ENCODE measurements around the gene RAD51B. TPM values are rescaled to one million over a fixed set of nuclear protein-coding genes. Genes with fewer than 3 reads are reported as not detected.
"Not testable (repeated sequence)": the region's sequence is repeated elsewhere in the genome, so short reads cannot be mapped to it uniquely, and the experiment has no call there.

The RAD51B gene
- total RNA-seq, 1 donor from 2014 or later, result 3.2 TPM

DNA sequence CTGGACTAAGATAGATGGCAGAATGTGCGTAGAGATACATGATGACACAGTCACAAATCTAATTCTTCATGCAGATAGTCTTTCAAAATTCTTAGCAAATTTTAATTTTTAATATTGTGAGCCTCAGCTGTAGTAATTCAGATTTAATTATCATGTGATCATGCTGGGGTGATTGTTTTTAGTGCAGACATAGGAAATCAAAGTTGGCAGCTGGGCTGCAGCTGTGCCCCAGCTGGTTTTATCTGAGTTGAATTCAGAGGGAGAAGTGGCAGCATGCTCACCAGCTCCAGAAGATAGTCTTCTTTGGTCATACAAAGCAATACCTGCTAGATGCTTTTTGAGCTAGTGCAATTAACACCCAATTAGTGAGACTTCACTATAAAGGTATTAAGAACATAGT is 292.9 kb downstream of the RAD51B start:
- intact Hi-C loops (cut with micrococcal nuclease), result no loop called here
- ATAC-seq, result no peak

GRCh38 chr14:68113343-68113930 is 293.9 kb downstream of the RAD51B start:
- intact Hi-C loops (cut with micrococcal nuclease), result no loop called here
- DNase-seq (no peak), ATAC-seq (no peak)

More for the DNA sequence above, 292.9 kb downstream of the RAD51B start:
- no peak for DNase-seq

DNA sequence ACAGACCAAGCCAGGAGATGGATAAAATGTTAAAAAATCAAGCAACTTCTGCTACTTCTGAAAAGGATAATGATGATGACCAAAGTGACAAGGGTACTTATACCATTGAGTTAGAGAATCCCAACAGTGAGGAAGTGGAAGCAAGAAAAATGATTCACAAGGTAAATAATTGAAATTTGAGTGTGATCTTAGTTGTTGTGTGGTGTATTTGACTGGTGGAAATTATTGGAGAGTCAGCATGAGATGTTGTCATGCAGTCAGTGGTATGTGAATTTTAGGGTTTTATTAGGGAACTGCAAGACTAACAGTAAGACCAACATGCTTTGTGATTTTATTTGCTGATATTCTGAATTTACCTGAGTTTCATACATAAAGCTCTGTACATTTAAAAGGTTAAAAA is 296.4 kb downstream of the RAD51B start:
- DNase-seq; ATAC-seq; intact Hi-C loops (cut with micrococcal nuclease): not testable (repeated sequence)

GRCh38 chr14:68122651-68123050 is 303.1 kb downstream of the RAD51B start:
- no peak for DNase-seq
- ATAC-seq, result no peak
- intact Hi-C loops (cut with micrococcal nuclease), result no loop called here

GRCh38 chr14:68124050-68124449 is 304.5 kb downstream of the RAD51B start:
- ATAC-seq, result no peak
- intact Hi-C loops (cut with micrococcal nuclease), result no loop called here
- no peak for DNase-seq

DNA sequence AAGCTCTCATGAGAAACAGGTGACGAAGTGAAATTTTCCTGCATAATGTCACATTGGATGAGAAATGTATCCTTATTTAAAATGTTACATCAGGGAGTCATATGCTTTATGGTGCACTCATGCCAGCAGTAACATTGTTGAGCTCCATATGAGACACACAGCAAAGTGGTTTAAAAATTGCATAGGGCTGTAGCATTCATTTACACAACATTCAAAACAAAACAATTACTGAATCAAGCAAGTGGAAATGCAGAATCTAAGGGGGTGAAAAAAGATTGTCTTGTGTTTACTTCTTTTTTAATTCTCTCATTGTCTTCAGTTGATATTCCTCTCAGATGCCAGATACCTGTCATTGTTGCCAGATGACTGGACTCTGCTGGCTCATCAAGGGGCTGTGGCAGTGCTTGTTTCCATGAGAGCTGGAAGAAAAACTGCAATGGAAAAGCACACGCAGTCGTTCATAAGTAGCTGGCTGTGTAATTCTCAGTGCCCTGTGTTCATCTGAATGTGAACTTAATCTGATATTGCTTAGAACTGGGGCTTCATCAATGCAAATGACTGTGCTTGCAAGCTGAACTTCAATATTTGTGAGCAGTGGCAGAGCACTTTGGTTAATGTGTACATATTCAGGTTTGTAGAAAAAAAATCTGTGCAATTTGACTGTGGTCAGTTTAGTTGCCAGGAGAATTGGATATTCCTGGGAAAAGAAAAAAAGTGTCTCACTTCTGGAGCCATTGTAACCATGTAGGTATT is 305.6 kb downstream of the RAD51B start:
- DNase-seq (no peak), ATAC-seq (no peak)

GRCh38 chr14:68127166-68127565 is 307.6 kb downstream of the RAD51B start:
- ATAC-seq, result no peak
- intact Hi-C loops (cut with micrococcal nuclease), result no loop called here
- no peak for DNase-seq

More for the DNA sequence above, 305.6 kb downstream of the RAD51B start:
- intact Hi-C loops (cut with micrococcal nuclease), result no loop called here

- ATAC-seq (peak; percentile 31), DNase-seq (no peak)
- intact Hi-C loops (cut with micrococcal nuclease), result no loop called here
Measured at GRCh38 chr14:68131907-68132306, 312.3 kb downstream of the RAD51B start.

GRCh38 chr14:68132563-68133121 is 313.1 kb downstream of the RAD51B start:
- DNase-seq, result no peak

DNA sequence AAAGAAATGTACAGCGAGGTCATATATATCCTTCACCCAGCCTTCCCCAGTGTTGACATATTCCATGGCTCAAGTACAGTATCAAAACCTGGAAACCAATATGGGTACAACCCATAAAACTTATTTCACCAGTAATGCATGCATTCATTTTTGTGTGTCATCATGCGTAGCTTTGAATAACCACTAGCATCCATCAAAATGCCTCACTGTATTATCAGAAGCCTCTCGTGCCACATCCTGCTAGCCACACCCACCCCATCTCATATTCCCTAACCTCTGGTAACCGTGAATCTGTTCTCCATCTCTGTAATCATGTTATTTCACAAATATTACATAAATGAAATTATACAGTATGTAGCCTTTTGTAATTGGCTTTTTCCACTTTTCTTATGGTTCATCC is 314.3 kb downstream of the RAD51B start:
- intact Hi-C loops (cut with micrococcal nuclease), result no loop called here
- no peak for ATAC-seq

More at GRCh38 chr14:68132563-68133121, 313.1 kb downstream of the RAD51B start:
- no peak for ATAC-seq
- intact Hi-C loops (cut with micrococcal nuclease), result no loop called here

DNA sequence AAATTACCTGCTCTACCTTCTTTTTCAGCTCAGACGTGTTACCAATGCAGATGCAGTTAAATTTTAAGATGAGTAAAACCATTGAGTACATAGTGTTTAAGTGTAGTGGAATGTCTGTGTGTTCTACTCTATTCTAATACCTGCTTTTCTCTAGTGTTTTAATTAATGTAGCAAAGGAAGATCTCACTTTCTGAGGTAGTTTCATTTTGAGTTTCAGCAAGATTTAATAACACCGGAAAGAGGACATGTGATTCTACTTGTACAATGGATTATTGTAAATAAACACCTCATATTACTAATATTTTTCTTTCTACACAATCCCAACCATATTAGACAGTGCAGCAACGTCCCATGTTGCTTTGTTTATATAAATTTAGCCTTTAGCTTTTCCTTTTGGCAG is 315.4 kb downstream of the RAD51B start:
- DNase-seq (no peak), ATAC-seq (no peak)
- intact Hi-C loops (cut with micrococcal nuclease), result no loop called here

More for the DNA sequence above, 314.3 kb downstream of the RAD51B start:
- no peak for DNase-seq

DNA sequence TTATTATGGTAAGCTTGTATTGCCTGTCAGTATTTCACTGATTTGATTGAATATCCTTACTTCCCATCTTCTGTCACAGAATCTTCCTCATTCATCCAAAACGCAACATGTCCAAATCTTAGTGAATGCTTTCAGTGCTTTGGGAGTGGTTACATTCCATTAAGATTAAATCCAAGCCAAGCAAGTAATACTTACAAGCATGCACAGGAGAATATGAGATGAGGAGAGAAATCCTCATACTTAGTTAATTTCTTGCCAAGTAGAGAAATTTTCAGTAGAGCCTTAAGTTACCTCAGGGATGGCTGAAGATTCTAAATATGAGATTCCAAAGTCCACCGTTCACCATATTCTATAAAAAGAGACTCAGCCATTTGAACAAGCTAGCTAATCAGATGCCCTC is 316.0 kb downstream of the RAD51B start:
- intact Hi-C loops (cut with micrococcal nuclease), result no loop called here
- DNase-seq, result no peak
- peak; percentile 48 for ATAC-seq

- ATAC-seq (peak; percentile 76), DNase-seq (no peak)
- intact Hi-C loops (cut with micrococcal nuclease), result no loop called here
Measured at GRCh38 chr14:68137704-68138619, 318.4 kb downstream of the RAD51B start.

DNA sequence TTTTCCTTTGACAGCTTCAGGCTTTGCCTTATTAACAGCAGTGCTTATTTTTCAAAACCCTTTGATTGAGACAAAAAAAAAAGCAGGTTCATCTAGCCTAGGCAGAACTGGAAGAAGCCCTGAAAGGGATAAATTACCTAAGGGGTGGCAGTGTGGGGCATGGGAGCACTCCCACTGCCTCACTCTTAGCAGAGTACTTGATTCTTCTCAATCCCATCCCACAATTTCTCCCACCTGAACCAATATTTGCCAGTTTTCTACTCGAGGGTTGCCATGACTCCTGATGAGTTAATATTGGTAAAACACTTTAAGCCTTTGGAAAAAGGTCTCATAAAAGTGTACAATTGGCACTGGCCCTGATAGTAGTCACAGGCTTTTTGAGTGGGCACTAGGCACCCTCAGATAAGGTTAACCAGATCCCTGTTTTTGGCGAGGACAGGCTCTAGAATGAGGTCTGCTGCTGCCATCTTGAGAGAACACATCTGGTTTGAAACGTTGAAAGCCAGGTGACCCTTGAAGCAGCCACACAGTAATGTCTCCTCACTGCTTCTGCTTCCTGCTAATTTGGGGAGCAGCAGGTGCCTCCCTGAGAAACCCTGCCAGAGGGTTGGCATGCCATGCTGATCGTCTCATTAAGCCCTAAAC is 320.0 kb downstream of the RAD51B start:
- intact Hi-C loops (cut with micrococcal nuclease), result loop anchor here (10.0 kb wide), 1 partner anchor 105 kb away; no protein-coding TSS in a partner anchor
- no peak for DNase-seq
- no peak for ATAC-seq

DNA sequence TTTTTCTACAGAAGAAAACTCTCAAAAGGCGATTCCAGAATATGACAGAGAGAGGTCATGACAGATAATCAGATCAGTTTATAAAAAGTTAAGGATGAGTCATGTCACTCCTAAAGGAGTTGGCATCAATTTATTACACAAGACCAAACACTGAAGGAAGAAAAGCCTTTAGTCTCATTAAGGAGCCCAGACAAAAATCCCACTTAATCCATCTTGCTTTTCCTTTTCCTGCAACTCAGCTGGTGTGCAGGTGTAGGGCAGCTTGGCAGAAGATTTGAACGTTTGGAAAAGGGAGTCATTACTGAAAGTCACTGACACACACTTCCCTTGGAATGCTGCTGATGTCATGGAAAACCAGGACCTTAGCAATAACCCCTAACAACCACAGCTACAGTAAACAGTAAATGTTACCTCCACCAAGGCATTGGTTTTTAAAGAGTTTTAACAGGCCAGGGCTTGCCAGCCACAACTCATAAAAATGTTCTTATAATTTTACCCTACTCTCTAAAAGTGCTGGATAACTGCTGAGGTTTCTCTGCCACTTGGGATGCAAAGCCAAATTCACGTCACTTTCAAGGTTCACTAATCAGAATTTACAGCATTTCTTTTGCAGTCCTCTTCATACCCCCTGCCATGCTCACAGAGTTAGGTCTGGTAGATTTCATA is 320.6 kb downstream of the RAD51B start:
- intact Hi-C loops (cut with micrococcal nuclease), result loop anchor here (10.0 kb wide), 1 partner anchor 105 kb away; no protein-coding TSS in a partner anchor
- DNase-seq, result no peak

GRCh38 chr14:68140806-68141205 is 321.2 kb downstream of the RAD51B start:
- ATAC-seq (no peak), DNase-seq (no peak)
- intact Hi-C loops (cut with micrococcal nuclease), result loop anchor here (10.0 kb wide), 1 partner anchor 104 kb away; no protein-coding TSS in a partner anchor

More for the DNA sequence above, 320.6 kb downstream of the RAD51B start:
- peak; percentile 20 for ATAC-seq

- intact Hi-C loops (cut with micrococcal nuclease), result loop anchor here (10.0 kb wide), 1 partner anchor 103 kb away; no protein-coding TSS in a partner anchor
- DNase-seq, result no peak
- no peak for ATAC-seq
Measured at GRCh38 chr14:68141281-68142088, 321.9 kb downstream of the RAD51B start.

All from left ventricle myocardium superior (tissue), 1 donor.